ENCODE data around the gene SLC30A5. TPM values are rescaled to one million over a fixed set of nuclear protein-coding genes. Genes with fewer than 3 reads are reported as not detected.

The SLC30A5 gene
- total RNA-seq, 1 donor from 2014 or later: 45.6 TPM

GRCh38 chr5:69115526-69115925 lies 21.7 kb downstream of the SLC30A5 start:
- H3K36me3 ChIP-seq: peaks cover 19% of the 10 kb centered on the region
- DNase-seq (ENCODE audit: low spot score): no peak
- H3K27ac ChIP-seq: no peak overlapping the region
- H3K27me3 ChIP-seq: no peaks in the 10 kb centered on the region
- no peak overlapping the region for H3K4me2 ChIP-seq
- H3K9ac ChIP-seq: no peak overlapping the region
- no peak overlapping the region for H3K4me3 ChIP-seq
- no peaks in the 10 kb centered on the region for H4K20me1 ChIP-seq (ENCODE audit: low read depth)
- no peaks in the 10 kb centered on the region for H3K9me3 ChIP-seq (ENCODE audit: low read depth)
- H3K79me2 ChIP-seq (ENCODE audit: low read depth): no peaks in the 10 kb centered on the region
- Mint-ChIP-seq H3K9me3 (no peaks in the 10 kb centered on the region), H3K36me3 (peaks cover 9% of the 10 kb centered on the region), H3K4me3 (no peak overlapping the region), H3K4me1 (no peaks in the 10 kb centered on the region), H3K27me3 (ENCODE audit: insufficient read depth, low read depth) (no peaks in the 10 kb centered on the region), H3K27ac (no peak overlapping the region)
- H2AFZ ChIP-seq (replicated peaks): no peak overlapping the region
- H3F3A ChIP-seq (ENCODE audit: low read depth): no peaks in the 10 kb centered on the region
- no peak for TF ChIP-seq EZH2 (IDR thresholded peaks at IDR 0.05)
- no peak for TF ChIP-seq CTCF (IDR thresholded peaks at IDR 0.05)
- no peak for TF ChIP-seq EZH2phosphoT487 (IDR thresholded peaks at IDR 0.05)
- H3K4me1 ChIP-seq: no peaks in the 10 kb centered on the region

DNA sequence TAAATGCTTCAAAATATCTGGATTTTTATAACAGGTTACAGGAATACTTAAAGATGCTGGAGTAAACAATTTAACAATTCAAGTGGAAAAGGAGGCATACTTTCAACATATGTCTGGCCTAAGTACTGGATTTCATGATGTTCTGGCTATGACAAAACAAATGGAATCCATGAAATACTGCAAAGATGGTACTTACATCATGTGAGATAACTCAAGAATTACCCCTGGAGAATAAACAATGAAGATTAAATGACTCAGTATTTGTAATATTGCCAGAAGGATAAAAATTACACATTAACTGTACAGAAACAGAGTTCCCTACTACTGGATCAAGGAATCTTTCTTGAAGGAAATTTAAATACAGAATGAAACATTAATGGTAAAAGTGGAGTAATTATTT lies 35.6 kb downstream of the SLC30A5 start:
- H3K4me1 ChIP-seq: no peaks in the 10 kb centered on the region
- TF ChIP-seq EZH2phosphoT487 (IDR thresholded peaks at IDR 0.05) (no peak), EZH2 (IDR thresholded peaks at IDR 0.05) (no peak), CTCF (IDR thresholded peaks at IDR 0.05) (no peak)
- no peaks in the 10 kb centered on the region for H3K79me2 ChIP-seq (ENCODE audit: low read depth)
- no peaks in the 10 kb centered on the region for H4K20me1 ChIP-seq (ENCODE audit: low read depth)
- Mint-ChIP-seq H3K27ac (no peak overlapping the region), H3K9me3 (no peaks in the 10 kb centered on the region), H3K4me3 (no peak overlapping the region), H3K27me3 (ENCODE audit: insufficient read depth, low read depth) (no peaks in the 10 kb centered on the region), H3K36me3 (peaks cover 15% of the 10 kb centered on the region), H3K4me1 (no peaks in the 10 kb centered on the region)
- H3K9ac ChIP-seq: no peak overlapping the region
- H3K4me2 ChIP-seq: no peak overlapping the region
- peaks cover 7% of the 10 kb centered on the region for H3F3A ChIP-seq (ENCODE audit: low read depth)
- H3K9me3 ChIP-seq (ENCODE audit: low read depth): no peaks in the 10 kb centered on the region
- H2AFZ ChIP-seq (replicated peaks): no peak overlapping the region
- H3K36me3 ChIP-seq: peaks cover 14% of the 10 kb centered on the region
- no peaks in the 10 kb centered on the region for H3K27me3 ChIP-seq
- DNase-seq (ENCODE audit: low spot score): no peak
- H3K4me3 ChIP-seq: no peak overlapping the region
- no peak overlapping the region for H3K27ac ChIP-seq

DNA sequence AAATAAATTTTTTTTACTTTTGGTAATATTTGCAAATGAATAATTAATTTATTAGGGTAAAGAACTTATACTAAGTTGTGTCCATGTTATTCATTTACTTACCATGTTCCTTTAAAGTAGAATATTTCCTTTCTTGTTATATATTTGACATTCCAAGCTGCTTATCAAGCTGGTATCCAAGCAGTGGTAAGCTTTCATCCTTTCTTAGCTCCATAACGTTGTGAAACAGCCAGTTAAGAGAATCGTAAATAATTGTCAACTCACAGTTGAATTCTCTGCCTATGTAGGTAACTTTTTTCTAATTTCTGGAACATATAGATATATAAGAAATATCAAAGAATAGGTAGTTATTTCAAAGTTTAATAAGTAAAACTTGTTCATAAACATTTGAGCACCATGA lies 36.4 kb downstream of the SLC30A5 start:
- Histone ChIP-seq H3K27ac (no peak overlapping the region), H3K27me3 (no peaks in the 10 kb centered on the region), H3K9ac (no peak overlapping the region), H4K20me1 (ENCODE audit: low read depth) (no peaks in the 10 kb centered on the region), H3K9me3 (ENCODE audit: low read depth) (no peaks in the 10 kb centered on the region), H3K4me3 (no peak overlapping the region), H3K79me2 (ENCODE audit: low read depth) (no peaks in the 10 kb centered on the region), H3K36me3 (peaks cover 14% of the 10 kb centered on the region), H3K4me2 (no peak overlapping the region), H3F3A (ENCODE audit: low read depth) (peaks cover 7% of the 10 kb centered on the region), H2AFZ (replicated peaks) (no peak overlapping the region), H3K4me1 (no peaks in the 10 kb centered on the region)
- no peaks in the 10 kb centered on the region for H3K4me1 Mint-ChIP-seq
- TF ChIP-seq EZH2phosphoT487 (IDR thresholded peaks at IDR 0.05): no peak
- no peak for TF ChIP-seq EZH2 (IDR thresholded peaks at IDR 0.05)
- peaks cover 15% of the 10 kb centered on the region for H3K36me3 Mint-ChIP-seq
- DNase-seq (ENCODE audit: low spot score): no peak
- H3K27me3 Mint-ChIP-seq (ENCODE audit: insufficient read depth, low read depth): no peaks in the 10 kb centered on the region
- H3K27ac Mint-ChIP-seq: no peak overlapping the region
- no peak overlapping the region for H3K4me3 Mint-ChIP-seq
- no peaks in the 10 kb centered on the region for H3K9me3 Mint-ChIP-seq

DNA sequence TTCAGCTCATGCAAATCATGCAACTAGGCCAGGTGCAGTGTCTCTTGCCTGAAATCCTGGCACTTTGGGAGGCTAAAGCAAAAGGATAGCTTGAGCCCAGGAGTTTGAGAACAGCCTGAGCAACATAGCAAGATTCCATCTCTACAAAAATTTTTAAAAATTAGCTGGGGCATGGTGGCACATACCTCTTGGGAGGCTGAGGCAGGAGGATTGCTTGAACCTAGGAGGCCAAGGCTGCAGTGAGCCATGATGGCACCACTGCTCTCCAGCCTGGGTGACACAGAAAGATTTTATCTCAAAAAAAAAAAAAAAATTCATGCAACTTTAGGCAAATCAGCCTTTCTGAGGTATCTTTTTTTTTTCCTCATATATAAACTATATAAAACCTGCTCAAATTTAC lies 37.5 kb downstream of the SLC30A5 start:
- Histone ChIP-seq H3K4me2 (no peak overlapping the region), H3K36me3 (peaks cover 14% of the 10 kb centered on the region), H3K4me1 (no peaks in the 10 kb centered on the region), H3K9ac (no peak overlapping the region), H4K20me1 (ENCODE audit: low read depth) (no peaks in the 10 kb centered on the region), H3K27me3 (no peaks in the 10 kb centered on the region), H3F3A (ENCODE audit: low read depth) (peaks cover 7% of the 10 kb centered on the region), H3K79me2 (ENCODE audit: low read depth) (no peaks in the 10 kb centered on the region), H3K9me3 (ENCODE audit: low read depth) (no peaks in the 10 kb centered on the region), H3K4me3 (no peak overlapping the region), H3K27ac (no peak overlapping the region), H2AFZ (replicated peaks) (no peak overlapping the region)
- H3K4me3 Mint-ChIP-seq: no peak overlapping the region
- peaks cover 12% of the 10 kb centered on the region for H3K36me3 Mint-ChIP-seq
- no peaks in the 10 kb centered on the region for H3K27me3 Mint-ChIP-seq (ENCODE audit: insufficient read depth, low read depth)
- no peaks in the 10 kb centered on the region for H3K9me3 Mint-ChIP-seq
- TF ChIP-seq EZH2 (IDR thresholded peaks at IDR 0.05) (no peak), CTCF (IDR thresholded peaks at IDR 0.05) (no peak)
- DNase-seq (ENCODE audit: low spot score): no peak
- no peak overlapping the region for H3K27ac Mint-ChIP-seq
- H3K4me1 Mint-ChIP-seq: no peaks in the 10 kb centered on the region

All from neural progenitor cell (in vitro differentiated cells).